Tibial artery (tissue), 4 donors: ENCODE measurements around the gene AVL9.

ENCODE experiments used
- DNase-seq, 2 donors: peaks; one replicate each; pipeline ENCODE4 v3.0.0-alpha.2; 2019
- H3K27ac ChIP-seq, 2 donors: fragments of 200-600 bp; sonication (generic) in 1 of 2; 1 replicate in 1 of 2; 2 replicates in 1 of 2; pipeline ENCODE4 v1.5.1; 2018 to 2019; ENCODE audit warnings: mild to moderate bottlenecking in 1 of 2
- H3K27me3 ChIP-seq, 2 donors: fragments of 200-600 bp; sonication (generic) in 1 of 2; one replicate each; pipeline versions ENCODE4 v1.5.1 to v1.6.0; 2016 to 2019
- H3K36me3 ChIP-seq, 3 donors: fragments of 200-600 bp; sonication (generic) in 2 of 3; one replicate each; pipeline ENCODE4 v1.5.1; 2016 to 2019; ENCODE audit warnings: mild to moderate bottlenecking in 2 of 3
- H3K4me1 ChIP-seq, 4 donors: fragments of 200-600 bp; sonication (generic) in 2 of 4; 1 replicate in 3 of 4; 2 replicates in 1 of 4; pipeline ENCODE4 v1.5.1; 2016 to 2019
- H3K4me3 ChIP-seq, 2 donors: fragments of 200-600 bp; sonication (generic) in 1 of 2; 1 replicate in 1 of 2; 2 replicates in 1 of 2; pipeline ENCODE4 v1.5.1; 2018 to 2019; ENCODE audit warnings: mild to moderate bottlenecking in 2 of 2
- H3K9me3 ChIP-seq, 3 donors: fragments of 200-600 bp; sonication (generic) in 1 of 3; one replicate each; pipeline ENCODE4 v1.5.1; 2016 to 2019
- intact Hi-C: fragments of 100-400 bp; cut with DNase I; formaldehyde crosslinking; loops from one replicate; pipeline ENCODE4 v1.15.0; 2023; ENCODE audit warnings: low total_unique reads
- TF ChIP-seq, protein P1 (sequence below), 2 experiments: fragments of 200-600 bp in 1 of 2; fragments of 450-650 bp in 1 of 2; IDR thresholded peaks; one replicate each; pipeline ENCODE4 v1.5.1; 2017 to 2019; ENCODE audit warnings: antibody characterized with exemption in 2 of 2, mild to moderate bottlenecking in 1 of 2, moderate library complexity in 1 of 2

Gene AVL9

GRCh38 chr7:32559480-32559879 is 64.2 kb downstream of the AVL9 start:
- peaks cover 34 to 65% (median 49%) of the 10 kb centered on the region in 3 donors for H3K36me3 ChIP-seq
- no peaks in the 10 kb centered on the region for H3K4me1 ChIP-seq
- DNase-seq = no peak
- H3K27me3 ChIP-seq = no peaks in the 10 kb centered on the region
- intact Hi-C loops = no loop called here
- H3K4me3 ChIP-seq = no peak overlapping the region
- no peaks in the 10 kb centered on the region for H3K9me3 ChIP-seq
- no peak overlapping the region for H3K27ac ChIP-seq
- TF ChIP-seq, protein P1, sequence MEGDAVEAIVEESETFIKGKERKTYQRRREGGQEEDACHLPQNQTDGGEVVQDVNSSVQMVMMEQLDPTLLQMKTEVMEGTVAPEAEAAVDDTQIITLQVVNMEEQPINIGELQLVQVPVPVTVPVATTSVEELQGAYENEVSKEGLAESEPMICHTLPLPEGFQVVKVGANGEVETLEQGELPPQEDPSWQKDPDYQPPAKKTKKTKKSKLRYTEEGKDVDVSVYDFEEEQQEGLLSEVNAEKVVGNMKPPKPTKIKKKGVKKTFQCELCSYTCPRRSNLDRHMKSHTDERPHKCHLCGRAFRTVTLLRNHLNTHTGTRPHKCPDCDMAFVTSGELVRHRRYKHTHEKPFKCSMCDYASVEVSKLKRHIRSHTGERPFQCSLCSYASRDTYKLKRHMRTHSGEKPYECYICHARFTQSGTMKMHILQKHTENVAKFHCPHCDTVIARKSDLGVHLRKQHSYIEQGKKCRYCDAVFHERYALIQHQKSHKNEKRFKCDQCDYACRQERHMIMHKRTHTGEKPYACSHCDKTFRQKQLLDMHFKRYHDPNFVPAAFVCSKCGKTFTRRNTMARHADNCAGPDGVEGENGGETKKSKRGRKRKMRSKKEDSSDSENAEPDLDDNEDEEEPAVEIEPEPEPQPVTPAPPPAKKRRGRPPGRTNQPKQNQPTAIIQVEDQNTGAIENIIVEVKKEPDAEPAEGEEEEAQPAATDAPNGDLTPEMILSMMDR (IDR thresholded peaks at IDR 0.05) = no peak

GRCh38 chr7:32560075-32560474 is 64.8 kb downstream of the AVL9 start:
- TF ChIP-seq, protein P1 (IDR thresholded peaks at IDR 0.05) = no peak
- Histone ChIP-seq H3K4me3 (no peak overlapping the region), H3K27me3 (no peaks in the 10 kb centered on the region), H3K9me3 (no peaks in the 10 kb centered on the region), H3K36me3 (peaks cover 33 to 59% (median 44%) of the 10 kb centered on the region in 3 donors), H3K27ac (no peak overlapping the region), H3K4me1 (no peaks in the 10 kb centered on the region)
- DNase-seq = no peak
- intact Hi-C loops = no loop called here

- H3K4me1 ChIP-seq = no peaks in the 10 kb centered on the region
- TF ChIP-seq, protein P1 (IDR thresholded peaks at IDR 0.05) = no peak
- peaks cover 27 to 53% (median 38%) of the 10 kb centered on the region in 3 donors for H3K36me3 ChIP-seq
- no peak overlapping the region for H3K27ac ChIP-seq
- no peak for DNase-seq
- intact Hi-C loops = no loop called here
- H3K4me3 ChIP-seq = no peak overlapping the region
- no peaks in the 10 kb centered on the region for H3K27me3 ChIP-seq
- no peaks in the 10 kb centered on the region for H3K9me3 ChIP-seq
These were observed 66.3 kb downstream of the AVL9 start for GRCh38 chr7:32561613-32562012.

DNA sequence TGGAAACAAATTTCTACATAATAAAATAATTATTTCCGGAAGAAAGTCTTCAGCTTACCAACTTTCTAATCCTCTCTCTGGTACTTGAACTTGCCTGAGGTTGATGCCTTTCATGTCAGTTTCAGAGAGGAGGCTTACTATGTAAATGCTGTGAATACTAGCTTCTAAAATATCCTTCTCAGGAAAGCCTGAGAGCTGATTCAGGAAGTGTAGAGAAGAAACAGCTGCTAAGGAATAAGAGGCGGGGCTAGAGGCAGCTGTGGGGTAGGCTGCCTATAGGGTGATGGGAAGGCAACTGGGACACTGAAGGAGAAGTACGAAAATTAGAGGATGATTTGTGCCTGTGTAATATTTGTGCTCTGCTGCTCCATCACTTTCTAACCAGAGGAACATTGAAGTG is 69.3 kb downstream of the AVL9 start:
- Histone ChIP-seq H3K9me3 (no peaks in the 10 kb centered on the region), H3K4me3 (no peak overlapping the region), H3K27ac (no peak overlapping the region), H3K27me3 (no peaks in the 10 kb centered on the region), H3K4me1 (no peaks in the 10 kb centered on the region), H3K36me3 (peaks cover 18 to 34% (median 26%) of the 10 kb centered on the region in 3 donors)
- TF ChIP-seq, protein P1 (IDR thresholded peaks at IDR 0.05) = no peak
- intact Hi-C loops = no loop called here
- DNase-seq = no peak

DNA sequence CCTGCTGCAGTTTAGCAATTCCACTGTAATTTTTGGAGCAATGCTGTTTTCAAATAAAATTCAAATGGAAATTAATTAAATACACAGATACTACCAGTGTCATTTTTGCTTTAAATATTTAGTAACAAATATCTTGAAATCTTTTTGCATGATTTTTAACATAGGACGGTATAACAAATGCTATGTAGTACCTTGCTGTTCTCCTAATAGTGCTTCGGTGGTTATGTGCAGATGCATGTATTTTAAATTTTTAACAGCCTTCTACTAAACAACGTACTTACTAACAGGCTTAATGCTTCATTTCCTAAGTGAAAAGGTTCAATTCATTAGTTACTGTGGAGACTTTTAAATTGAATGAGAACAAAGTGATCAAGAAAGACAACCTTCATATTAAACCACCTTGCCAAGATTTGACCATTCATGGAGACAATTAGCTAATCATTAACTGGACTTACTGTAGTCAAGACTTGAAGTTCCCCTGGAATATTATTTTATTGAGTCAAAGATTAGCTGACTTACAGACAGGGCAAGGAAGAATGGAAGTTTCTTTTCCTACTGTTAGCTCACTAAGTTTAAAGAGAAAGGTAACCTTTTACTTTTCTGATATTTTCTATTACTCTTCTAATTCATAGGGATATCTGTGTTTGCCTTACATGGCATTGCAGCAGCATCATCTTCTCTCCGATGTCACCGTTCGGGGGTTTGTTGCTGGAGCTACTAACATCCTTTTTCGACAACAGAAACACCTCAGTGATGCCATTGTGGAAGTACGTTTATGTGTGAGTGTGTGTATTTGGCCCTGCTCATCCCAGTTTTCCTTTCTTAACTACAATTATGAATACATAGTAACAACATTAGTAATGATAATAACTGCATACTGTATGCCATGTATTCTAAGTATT is 74.3 kb downstream of the AVL9 start:
- Histone ChIP-seq H3K36me3 (peaks cover 22 to 48% (median 22%) of the 10 kb centered on the region in 3 donors), H3K4me1 (no peaks in the 10 kb centered on the region), H3K4me3 (no peak overlapping the region), H3K27ac (no peak overlapping the region), H3K27me3 (no peaks in the 10 kb centered on the region), H3K9me3 (no peaks in the 10 kb centered on the region)
- TF ChIP-seq, protein P1 (IDR thresholded peaks at IDR 0.05) = no peak
- intact Hi-C loops = no loop called here
- no peak for DNase-seq
